Stimulated activated CD8-positive, alpha-beta memory T cell treated with anti-CD3 and anti-CD28 coated beads, Interleukin-4, amount 100 ng/mL, for 48 hours (primary cell): ENCODE data around the gene LGALS12.
"Not testable (repeated sequence)": the region's sequence is repeated elsewhere in the genome, so short reads cannot be mapped to it uniquely, and the experiment has no call there.

Source experiments
- DNase-seq: peaks from one replicate; pipeline ENCODE4 v3.0.0-alpha.2; 2020

LGALS12 gene

GRCh38 chr11:63534895-63535461 is 29.1 kb downstream of the LGALS12 start:
- DNase-seq, result no peak

- DNase-seq, result peak; percentile 61
Observed at GRCh38 chr11:63535734-63536133, 29.9 kb downstream of the LGALS12 start.

- DNase-seq, result peak; percentile 43
Observed at GRCh38 chr11:63536669-63537292, 30.9 kb downstream of the LGALS12 start, which contains the start of gene PLAAT4. Gene PLAAT4, plus strand, starts transcription at chr11:63536808. Its CDS starts 61 bp downstream, at chr11:63536869.

GRCh38 chr11:63537293-63538101 is 31.6 kb downstream of the LGALS12 start:
- DNase-seq, result peak; percentile 47

- DNase-seq, result not testable (repeated sequence)
Observed at GRCh38 chr11:63542506-63542905, 36.6 kb downstream of the LGALS12 start.

GRCh38 chr11:63543711-63544110 is 37.8 kb downstream of the LGALS12 start:
- DNase-seq, result no peak

GRCh38 chr11:63547061-63547460 is 41.2 kb downstream of the LGALS12 start:
- no peak for DNase-seq

GRCh38 chr11:63548178-63548577 is 42.3 kb downstream of the LGALS12 start:
- no peak for DNase-seq

- no peak for DNase-seq
Observed at GRCh38 chr11:63549411-63549810, 43.5 kb downstream of the LGALS12 start.

- DNase-seq, result not testable (repeated sequence)
Observed at GRCh38 chr11:63550156-63550700, 44.3 kb downstream of the LGALS12 start.

- peak; percentile 51 for DNase-seq
Observed at GRCh38 chr11:63551091-63551888, 45.4 kb downstream of the LGALS12 start.

GRCh38 chr11:63551889-63552266 is 46.0 kb downstream of the LGALS12 start:
- DNase-seq, result peak; percentile 57

- DNase-seq, result no peak
Observed at GRCh38 chr11:63552921-63553320, 47.0 kb downstream of the LGALS12 start.

GRCh38 chr11:63553759-63554158 is 47.9 kb downstream of the LGALS12 start:
- peak; percentile 68 for DNase-seq

GRCh38 chr11:63554877-63555223 is 49.0 kb downstream of the LGALS12 start:
- DNase-seq, result no peak

GRCh38 chr11:63556404-63557013 is 50.6 kb downstream of the LGALS12 start:
- no peak for DNase-seq

- DNase-seq, result no peak
Observed at GRCh38 chr11:63557570-63557969, 51.7 kb downstream of the LGALS12 start.

GRCh38 chr11:63558459-63559157 is 52.7 kb downstream of the LGALS12 start:
- DNase-seq, result no peak

- DNase-seq, result no peak
Observed at GRCh38 chr11:63560506-63561180, 54.8 kb downstream of the LGALS12 start.

- no peak for DNase-seq
Observed at GRCh38 chr11:63563201-63564055, 57.5 kb downstream of the LGALS12 start, which contains the start of gene PLAAT2. Gene PLAAT2, minus strand, starts transcription at chr11:63563379. Its CDS starts 55 bp downstream, at chr11:63563324.
